GM18519 (cell line): ENCODE measurements around the gene PTCH1.

Source experiments
- ATAC-seq: cut with Tn5 transposase; IDR thresholded peaks from one replicate; pipeline ENCODE4 v1.9.1; 2021; ENCODE audit warnings: mild to moderate bottlenecking, moderate library complexity; ENCODE audit not compliant: unreplicated experiment, low FRiP score

PTCH1 gene

DNA sequence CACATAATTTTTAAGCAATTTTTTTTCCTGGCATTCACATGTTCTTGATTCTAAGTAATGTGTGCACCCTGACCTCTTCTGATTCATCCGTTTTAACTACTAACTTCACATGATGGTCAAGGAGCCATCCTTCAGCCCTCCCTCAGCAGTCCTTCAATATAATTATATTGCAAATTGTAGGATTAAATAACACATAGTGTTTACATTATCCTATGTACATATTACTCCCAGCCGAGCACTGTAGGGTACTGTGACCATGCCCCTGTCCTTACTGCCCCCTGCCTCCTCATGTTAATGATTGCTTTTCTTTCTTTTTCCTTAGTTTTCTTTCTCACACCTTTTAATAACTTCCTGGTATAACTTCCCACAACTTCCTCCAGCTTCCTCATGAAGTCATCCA lies 103.0 kb downstream of the PTCH1 start:
- ATAC-seq = no peak

DNA sequence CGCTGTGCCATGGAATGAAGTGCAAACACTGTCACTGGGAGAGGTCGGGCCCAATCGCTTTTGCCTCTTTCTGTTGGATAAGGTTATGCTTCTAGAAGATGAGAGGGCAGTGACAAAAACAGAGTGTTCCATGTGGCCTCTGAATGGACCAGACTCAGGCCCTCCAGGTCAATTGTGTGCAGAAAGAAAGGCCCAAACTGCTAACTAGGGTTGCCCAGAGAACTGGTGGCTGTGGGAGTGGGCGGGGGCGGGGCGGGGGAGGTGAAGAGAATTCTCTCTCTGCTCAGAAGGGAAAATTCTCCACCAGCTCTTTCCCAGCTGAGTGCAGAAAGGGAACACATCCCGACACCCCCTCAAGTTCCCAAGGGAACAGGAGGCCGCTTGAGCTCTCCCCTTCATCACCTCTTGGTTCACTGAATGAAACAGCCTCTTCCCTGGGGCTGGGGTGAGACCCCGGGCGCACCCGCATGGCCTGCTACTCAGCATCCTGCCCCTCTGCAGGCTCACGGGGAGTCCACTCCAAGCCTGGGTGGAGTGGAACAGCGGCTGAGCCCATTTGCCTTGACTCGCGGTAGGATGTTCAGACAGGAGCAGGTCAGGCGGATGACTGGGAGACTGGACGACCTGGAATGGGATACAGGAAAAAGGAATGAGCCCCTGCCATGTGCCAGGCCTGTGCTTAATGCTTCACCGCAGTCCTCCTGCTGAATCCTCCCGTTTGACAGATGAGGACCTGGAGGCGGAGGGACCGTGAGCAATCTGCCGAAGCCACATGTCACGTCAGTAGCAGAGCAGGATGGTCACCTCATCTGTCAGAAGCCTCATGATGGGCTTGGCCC lies 105.5 kb downstream of the PTCH1 start:
- no peak for ATAC-seq

- ATAC-seq = no peak
These were observed 106.9 kb downstream of the PTCH1 start for GRCh38 chr9:95409650-95410426.

DNA sequence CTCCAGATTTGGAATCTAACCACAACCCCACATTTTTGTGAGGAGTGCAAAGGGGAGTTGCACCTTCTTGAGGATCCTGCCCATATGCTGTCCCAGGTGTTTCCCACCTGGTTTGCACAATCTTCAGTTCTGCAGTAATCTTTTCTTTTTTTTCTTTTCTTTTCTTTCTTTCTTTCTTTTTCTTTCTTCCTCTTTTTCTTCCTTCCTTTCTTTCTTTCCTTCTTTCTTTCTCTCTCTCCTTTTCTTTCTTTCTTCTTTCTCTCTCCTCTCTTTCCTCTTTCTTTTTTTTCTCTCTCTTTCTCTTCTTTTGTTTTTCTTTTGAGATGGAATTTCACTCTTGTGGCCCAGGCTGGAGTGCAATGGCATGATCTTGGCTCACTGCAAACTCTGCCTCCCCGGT lies 109.2 kb downstream of the PTCH1 start:
- ATAC-seq = no peak

DNA sequence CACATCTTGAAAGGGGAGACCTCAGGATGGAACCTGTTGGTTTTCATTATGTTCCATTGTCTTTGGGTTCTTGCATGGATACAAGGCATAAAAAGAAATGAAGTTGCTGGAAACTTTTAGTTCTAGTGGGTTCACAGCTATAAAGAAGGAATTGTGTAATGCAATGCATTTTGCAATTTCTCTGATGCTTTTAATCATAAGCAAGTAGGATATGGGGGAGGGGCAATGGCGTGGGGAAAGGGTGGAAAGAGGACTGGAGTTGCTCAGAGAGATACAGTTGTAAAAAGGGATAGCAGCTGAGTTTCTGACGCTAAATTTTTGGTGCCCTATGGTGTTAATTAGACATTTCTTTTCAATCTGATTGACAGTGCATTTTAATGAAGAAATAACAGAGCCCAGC lies 110.7 kb downstream of the PTCH1 start:
- ATAC-seq = no peak

DNA sequence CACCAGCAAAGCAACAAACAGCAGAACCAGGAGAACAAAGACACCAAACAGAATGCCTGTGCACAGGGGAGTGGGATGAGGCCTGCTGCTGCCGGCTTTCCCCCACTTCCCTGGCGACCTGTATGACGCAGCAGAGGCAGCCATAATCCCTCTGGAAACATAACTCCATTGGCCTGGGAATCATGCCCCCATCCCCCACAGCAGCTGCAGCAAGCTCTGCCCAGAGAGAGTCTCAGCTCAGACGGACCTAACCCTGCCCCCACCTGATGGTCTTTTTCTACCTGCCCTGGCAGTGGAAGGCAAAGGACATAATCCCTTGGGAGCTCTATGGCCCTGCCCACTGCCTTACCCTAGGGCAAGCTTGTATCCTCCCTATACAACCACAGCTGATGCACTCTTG lies 117.5 kb downstream of the PTCH1 start:
- ATAC-seq = no peak
